NCI-H187 (cell line): ENCODE measurements around the gene IDH2.
A peak's percentile ranks its signal among the peaks of the same experiment; 100 is the strongest.
"Not testable (repeated sequence)": the region's sequence is repeated elsewhere in the genome, so short reads cannot be mapped to it uniquely, and the experiment has no call there.

Experiments
- DNase-seq, 2 experiments: peaks; one replicate each; lab custom pipeline; 2025; lab: John Stamatoyannopoulos, UW

IDH2 gene

DNA sequence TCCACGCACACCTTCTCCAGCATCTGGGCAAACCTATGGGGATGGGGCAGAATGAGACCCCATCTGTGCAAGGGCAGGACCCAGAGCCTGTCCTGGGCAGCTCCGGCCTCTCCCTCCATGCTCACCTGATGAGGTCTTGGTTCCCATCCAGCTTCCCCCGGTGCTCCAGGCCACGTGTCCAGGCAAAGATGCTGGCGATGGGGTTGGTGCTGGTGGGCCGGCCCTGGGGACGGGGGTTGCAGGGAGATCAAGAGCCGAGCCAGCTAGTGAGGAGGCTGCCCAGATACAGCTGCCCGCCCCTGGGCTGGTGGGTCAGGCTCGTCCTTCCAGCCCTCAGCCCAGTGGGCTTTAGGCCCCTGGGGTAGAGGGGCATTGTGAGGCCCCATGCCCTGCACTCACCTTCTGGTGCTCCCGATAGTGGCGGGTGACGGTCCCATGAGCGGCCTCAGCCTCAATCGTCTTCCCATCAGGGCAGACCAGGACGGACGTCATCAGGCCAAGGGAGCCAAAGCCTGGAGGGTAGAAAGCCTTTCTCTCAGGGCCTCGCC is 17.3 kb downstream of the IDH2 start:
- DNase-seq: no peak

GRCh38 chr15:90083954-90084607 is 18.2 kb downstream of the IDH2 start:
- DNase-seq: no peak

DNA sequence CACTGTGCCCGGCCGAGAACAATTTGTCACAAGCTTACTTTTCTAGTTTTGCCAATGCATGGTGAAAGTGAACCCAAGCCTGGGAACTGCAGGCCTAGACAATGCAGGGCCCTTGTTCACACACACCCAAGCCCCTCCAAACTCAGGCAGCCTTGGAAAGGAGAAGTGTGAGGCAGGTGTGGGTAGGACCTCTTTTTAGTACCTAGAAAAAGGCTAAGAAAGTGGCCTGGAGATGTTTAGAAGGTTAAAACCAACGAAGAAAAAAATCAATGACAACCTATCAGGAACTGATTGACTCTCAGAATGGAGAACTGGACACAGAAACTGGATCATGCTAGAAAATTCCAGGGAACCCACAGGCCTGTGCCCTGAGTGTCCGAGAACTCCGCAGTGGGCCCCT is 18.8 kb downstream of the IDH2 start:
- no peak for DNase-seq

DNA sequence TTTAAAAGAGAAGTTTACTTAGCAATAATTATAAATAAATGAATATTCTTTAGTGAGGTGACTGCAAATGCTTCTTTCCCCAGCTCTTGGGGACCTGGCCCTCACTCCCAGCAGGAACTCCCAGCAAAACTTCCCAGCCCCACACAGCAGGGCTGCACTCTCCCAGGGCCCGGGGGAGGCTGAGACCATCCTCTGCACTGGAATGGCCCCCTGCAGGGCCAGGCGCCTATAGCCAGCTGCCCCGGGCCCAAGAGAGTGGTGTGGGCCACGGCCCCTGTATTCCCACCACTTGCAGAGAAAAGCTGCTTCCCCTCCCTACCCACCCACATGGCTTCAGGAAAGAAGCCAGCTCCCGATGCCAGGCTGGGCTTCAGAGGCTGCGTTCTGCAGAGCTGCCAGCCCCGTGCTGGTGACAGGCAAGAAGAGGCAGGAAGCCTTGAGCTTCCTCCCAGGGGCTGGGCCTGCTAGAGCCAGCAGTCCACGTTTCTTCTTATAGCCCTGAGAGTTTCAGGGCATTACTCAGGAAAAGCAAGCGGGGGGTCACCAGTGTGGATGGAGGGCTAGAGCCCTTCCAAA is 20.0 kb downstream of the IDH2 start:
- DNase-seq: no peak

- DNase-seq: no peak
These were observed 21.4 kb downstream of the IDH2 start for GRCh38 chr15:90080818-90081393.

DNA sequence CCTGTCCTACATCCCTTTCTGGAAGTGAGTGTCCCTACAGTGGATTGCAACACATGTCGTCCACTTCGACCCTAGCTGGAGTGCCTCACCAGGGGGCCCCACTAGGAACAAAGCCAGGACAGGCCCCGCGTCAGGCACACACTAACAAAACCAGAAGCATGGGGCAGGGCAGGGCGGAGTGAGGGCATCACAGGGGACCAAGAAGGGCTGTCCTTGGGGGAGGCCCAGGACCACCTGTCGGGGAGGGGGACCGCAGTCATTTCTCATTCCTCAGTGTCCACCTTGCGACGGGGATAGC is 21.9 kb downstream of the IDH2 start:
- DNase-seq: no peak

DNA sequence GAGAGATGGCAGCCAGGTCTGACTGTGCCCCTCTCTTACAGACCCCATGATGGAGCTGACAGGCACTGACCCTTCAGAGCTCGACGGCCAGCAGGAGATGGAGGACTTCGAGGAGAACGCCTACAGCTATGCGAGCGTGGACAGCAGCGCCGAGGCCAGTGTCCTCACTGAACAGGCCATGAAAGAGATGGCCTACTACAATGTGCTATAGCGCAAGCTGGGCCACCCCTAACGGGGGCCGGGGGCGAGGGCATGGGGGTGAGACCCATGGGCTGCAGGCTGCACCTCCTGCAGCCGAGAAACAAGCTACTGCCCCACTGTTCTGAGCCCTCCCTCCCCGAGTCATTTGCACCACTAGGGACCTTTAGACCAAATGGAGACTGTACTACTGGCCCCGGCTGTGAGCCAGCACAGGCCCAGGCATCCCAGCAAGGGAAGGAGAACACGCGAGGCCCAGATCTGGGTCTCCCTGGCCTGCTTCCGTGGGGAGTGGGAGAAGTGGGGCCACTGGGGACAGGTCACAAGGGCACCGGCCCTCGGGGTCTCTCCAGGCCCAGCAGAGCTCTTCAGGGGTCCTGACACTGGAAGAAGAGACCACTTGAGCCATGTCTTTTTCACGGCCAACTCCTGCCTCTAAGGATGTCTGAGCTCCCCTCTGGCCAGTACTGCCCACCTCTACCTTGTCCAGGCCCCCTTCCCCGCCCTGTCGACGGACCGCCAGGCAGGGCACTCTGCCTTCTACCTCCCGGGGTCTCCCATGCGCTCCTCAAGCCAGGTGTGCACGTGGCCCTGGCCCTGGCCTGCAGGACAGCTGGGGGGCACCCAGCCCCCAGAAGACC is 22.4 kb downstream of the IDH2 start:
- DNase-seq: no peak

- DNase-seq: no peak
These were observed 23.3 kb downstream of the IDH2 start for GRCh38 chr15:90078965-90079364.

DNA sequence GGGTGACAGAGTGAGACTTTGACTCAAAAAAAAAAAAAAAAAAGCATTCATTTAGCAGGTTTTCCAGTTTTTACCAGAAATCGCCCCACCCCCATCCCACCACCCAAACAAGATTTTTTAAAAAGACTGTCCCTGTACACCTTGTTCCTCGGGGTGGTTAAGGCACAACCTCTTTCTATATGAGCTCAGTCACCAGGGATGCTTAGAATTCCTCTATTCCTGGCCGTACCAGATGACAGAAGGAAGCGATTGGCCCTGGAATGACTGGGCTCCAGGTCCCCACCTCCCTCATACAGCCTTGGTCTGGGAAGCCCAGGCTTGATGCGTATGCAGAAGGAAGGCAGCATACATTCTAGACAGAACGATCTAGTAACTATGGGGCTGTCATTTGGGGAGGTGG is 25.6 kb downstream of the IDH2 start:
- no peak for DNase-seq

DNA sequence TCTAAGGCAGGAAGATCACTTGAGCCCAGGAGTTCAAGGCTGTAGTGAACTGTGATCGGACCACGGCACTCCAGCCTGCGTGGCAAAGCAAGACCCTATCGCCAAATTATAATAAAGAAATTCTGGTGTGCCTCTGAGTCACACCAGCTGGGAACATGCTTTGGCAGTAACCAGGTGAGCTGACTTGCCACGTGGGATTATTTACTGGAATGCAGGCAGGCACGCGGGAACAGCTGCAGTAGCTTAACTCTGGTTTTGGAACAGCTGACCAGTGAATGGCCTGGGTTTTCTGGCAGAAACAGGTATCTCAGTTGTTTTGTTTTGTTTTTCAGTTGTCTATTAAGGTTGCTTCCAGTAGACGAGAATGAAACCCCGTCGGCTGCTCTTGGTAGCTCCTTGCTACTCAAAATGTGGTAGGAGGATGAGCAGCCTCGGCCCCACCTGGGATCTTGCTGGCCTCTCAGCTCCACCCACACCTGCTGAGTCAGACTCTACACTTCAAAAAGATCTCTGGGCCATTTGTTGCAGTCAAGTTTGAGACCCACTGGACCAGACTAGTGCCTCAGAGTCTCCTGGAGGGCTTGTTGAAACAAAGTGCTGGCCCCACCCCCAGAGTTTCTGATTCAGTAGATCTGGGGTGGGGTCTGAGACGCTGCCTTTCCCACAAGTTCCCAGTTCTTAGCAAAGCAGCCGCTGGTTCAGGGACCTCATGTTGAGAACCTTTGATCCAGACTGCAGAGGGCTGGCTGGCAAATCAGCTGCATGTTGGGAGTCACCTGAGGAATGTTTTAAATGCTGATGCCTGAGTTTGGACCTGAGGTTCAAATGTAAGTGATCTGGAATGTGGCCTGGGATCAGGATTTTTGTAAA is 26.6 kb downstream of the IDH2 start:
- no peak for DNase-seq

GRCh38 chr15:90074916-90075315 is 27.4 kb downstream of the IDH2 start:
- no peak for DNase-seq

- DNase-seq: no peak
These were observed 28.2 kb downstream of the IDH2 start for GRCh38 chr15:90074023-90074422.

DNA sequence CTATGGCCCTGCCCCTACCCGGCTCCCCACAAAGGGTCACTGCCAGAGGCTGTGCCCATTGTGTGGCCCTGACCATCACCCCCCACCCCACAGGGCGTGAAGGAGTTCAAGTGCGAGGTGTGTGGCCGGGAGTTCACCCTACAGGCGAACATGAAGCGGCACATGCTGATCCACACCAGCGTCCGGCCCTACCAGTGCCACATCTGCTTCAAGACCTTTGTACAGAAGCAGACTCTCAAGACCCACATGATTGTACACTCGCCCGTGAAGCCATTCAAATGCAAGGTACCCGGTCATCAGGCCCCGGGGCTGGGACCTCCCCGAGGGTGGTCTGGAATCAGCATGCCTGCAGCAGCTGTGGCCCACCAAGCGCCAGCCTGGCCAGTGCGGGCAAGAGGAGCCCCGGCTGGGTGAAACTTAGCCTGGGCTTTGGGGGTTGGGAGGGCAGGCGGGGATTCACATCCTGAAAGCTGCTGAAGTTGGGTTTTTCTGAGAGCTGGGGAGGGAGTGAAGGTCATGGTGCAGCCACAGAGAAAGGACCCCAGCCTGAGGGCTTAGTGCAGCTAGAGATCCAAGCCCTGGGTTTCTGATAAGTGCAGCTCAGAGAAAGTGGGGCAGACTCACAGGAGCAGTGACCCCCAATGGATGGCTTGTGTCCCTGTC is 29.2 kb downstream of the IDH2 start:
- no peak for DNase-seq

DNA sequence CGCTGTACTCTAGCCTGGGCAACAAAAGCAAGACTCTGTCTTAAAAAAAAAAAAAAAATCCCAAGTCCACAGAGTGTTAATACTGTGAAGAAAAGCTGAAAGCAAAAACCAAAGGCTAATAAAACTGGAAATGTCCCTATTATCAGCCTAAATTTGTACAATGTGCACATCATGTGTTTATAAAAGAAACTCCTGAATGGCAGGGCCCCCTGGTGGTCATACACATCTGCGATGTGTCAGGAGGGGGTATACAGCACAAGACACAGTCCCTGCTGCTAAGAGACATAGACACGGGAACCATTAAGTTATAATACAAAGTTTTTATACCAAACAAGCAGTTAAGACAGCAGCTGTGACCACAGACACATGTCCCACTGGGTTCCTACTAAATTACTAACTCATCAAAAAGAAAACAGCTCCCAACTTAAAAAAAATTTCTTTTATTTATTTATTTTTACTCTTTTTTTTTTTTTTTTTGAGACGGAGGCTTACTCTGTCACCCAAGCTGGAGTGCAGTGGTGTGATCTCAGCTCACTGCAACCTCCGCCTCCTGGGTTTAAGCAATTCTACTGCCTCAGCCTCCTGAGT is 31.0 kb downstream of the IDH2 start:
- DNase-seq: peak; percentile 33 to 49

- not testable (repeated sequence) for DNase-seq
These were observed 31.6 kb downstream of the IDH2 start for GRCh38 chr15:90070623-90071022.

DNA sequence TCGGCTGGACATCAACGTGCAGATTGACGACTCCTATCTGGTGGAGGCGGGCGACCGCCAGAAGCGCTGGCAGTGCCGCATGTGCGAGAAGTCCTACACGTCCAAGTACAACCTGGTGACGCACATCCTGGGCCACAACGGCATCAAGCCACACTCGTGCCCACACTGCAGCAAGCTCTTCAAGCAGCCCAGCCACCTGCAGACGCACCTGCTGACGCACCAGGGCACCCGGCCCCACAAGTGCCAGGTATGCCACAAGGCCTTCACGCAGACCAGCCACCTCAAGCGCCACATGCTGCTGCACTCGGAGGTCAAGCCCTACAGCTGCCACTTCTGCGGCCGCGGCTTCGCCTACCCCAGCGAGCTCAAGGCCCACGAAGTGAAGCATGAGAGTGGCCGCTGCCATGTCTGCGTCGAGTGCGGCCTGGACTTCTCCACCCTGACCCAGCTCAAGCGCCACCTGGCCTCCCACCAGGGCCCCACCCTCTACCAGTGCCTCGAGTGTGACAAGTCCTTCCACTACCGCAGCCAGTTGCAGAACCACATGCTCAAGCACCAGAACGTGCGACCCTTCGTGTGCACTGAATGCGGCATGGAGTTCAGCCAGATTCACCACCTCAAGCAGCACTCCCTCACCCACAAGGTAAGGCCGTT is 34.2 kb downstream of the IDH2 start:
- DNase-seq: no peak

- no peak for DNase-seq
These were observed 34.9 kb downstream of the IDH2 start for GRCh38 chr15:90067181-90067952.

- no peak for DNase-seq
These were observed 36.6 kb downstream of the IDH2 start for GRCh38 chr15:90065682-90066049.

DNA sequence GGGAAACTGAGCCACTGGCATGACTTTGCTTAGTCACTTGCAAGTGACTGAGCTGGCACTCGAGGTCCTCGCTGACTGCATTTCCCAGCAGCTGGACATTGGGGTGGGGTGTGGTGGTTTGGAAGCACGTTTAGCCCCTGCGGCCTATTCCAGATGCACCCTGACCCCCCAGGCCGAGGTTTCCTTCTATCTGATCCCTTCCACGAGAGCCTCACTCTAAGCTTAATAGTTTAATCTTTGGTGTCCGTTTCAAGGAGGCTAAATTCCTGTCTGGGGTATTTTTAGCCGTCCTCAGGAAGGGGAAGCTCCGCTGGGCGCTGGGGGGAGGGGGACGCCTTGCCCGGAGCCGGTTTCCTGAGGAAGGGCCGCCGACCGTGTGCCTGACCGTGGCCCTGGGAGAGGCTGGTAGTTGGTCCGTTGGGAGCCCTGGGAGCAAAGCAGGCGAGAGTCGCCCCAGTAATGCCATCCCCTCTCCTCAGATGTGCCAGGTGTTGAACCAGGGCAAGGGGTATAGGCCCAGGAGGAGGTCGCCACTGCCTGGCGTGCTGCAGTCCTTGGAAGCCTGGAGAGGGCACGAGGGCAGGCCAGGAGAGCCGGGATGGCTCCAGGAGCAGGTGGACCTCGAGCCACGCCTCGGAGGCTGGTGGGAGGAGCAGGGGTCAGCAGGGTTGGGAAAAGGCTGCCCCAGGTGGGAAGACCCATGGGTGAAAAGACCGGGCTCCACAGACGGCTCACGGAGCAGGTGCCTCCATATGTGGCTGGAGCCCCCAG is 37.2 kb downstream of the IDH2 start:
- DNase-seq: no peak
